GM12801 (cell line): ENCODE results near the gene HSPD1.

ENCODE experiments used
- TF ChIP-seq, protein P1 (sequence below): IDR thresholded peaks from one replicate; pipeline ENCODE4 v1.5.1; 2011; ENCODE audit warnings: control low read depth; ENCODE audit not compliant: insufficient read length; ENCODE audit errors: extremely low read depth

Gene HSPD1

DNA sequence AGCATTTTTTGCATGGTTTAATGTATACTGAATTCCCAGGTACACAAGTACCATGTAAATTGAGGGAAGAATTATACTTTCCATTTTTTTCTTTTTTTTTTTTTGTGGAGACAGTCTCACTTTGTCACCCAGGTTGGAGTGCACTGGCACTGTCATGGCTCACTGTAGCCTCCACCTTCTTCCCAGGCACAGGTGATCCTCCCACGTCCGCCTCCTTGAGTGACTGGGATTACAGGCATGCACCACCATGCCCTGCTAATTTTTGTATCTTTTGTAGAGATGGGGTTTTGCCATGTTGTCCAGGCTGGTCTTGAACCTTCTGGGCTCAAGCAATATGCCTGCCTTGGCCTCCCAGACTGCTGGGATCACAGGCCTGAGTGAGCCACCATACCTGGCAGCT lies 4.4 kb upstream of the HSPD1 start:
- TF ChIP-seq, protein P1, sequence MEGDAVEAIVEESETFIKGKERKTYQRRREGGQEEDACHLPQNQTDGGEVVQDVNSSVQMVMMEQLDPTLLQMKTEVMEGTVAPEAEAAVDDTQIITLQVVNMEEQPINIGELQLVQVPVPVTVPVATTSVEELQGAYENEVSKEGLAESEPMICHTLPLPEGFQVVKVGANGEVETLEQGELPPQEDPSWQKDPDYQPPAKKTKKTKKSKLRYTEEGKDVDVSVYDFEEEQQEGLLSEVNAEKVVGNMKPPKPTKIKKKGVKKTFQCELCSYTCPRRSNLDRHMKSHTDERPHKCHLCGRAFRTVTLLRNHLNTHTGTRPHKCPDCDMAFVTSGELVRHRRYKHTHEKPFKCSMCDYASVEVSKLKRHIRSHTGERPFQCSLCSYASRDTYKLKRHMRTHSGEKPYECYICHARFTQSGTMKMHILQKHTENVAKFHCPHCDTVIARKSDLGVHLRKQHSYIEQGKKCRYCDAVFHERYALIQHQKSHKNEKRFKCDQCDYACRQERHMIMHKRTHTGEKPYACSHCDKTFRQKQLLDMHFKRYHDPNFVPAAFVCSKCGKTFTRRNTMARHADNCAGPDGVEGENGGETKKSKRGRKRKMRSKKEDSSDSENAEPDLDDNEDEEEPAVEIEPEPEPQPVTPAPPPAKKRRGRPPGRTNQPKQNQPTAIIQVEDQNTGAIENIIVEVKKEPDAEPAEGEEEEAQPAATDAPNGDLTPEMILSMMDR, result no peak

DNA sequence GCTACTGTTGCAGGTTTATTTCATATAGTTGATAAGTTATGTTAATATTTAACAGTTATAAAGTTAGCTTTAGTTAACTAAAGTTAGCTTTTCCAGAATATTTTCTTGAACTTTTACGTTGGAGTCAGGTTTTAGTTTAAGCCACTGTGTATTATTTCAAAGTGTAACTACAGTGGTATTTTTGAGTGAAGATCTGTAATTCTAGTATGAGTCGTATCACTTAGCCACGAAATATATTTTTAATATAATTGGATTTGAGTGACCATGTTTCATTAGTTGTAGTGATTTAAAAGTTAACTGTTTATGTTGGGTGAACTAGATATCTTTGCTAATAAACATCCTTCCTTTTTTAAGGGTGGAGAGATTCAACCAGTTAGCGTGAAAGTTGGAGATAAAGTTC lies 3.0 kb upstream of the HSPD1 start:
- TF ChIP-seq, protein P1, result no peak

DNA sequence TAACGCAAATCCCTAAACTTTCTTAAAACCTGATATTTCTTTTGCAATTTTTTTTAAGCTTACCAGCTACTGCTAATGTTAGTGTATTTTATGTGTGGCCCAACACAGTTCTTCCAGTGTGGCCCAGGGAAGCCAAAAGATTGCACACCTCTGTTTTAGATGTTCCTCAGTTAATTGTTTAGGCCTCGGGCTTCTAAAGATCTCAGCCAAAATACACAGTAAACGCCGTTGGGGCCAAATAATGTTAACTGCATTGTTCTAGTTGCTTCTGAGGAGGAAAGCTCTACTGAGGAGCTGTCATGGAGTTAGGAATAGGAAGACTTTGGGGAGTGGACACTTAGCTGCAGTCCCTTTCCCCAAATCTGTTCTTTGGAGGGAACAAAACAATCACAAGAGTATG lies 2.6 kb upstream of the HSPD1 start:
- TF ChIP-seq, protein P1, result no peak

DNA sequence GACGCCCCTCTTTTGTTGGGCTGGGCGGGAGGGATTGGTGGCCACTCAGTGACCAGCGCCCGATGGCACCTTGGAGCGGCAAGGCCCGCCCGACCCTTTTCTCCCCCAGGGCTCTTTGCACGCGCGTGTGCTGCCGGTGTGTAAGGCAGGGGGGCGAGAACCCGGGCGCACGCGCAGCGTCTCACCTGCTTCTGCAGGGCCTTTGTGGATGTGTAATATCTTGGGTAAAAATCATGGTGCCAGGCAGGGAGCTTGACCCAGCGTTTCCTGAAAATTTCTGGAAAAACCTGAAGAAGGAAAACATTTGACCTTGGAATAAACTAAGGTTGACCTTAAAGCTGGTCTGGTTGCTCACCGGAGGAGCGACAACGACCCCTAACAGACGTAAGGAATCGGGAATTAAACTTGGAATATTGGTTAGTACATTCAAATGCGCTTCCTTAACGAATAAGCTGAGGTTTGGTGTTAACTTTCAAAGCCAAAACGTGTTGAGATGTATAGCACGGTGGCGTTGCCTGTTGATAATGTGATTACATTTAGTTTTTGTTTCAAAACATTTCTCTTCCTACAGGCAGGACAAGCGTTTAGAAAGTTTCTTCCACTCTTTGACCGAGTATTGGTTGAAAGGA lies 977 bp upstream of the HSPD1 start:
- TF ChIP-seq, protein P1, result no peak

DNA sequence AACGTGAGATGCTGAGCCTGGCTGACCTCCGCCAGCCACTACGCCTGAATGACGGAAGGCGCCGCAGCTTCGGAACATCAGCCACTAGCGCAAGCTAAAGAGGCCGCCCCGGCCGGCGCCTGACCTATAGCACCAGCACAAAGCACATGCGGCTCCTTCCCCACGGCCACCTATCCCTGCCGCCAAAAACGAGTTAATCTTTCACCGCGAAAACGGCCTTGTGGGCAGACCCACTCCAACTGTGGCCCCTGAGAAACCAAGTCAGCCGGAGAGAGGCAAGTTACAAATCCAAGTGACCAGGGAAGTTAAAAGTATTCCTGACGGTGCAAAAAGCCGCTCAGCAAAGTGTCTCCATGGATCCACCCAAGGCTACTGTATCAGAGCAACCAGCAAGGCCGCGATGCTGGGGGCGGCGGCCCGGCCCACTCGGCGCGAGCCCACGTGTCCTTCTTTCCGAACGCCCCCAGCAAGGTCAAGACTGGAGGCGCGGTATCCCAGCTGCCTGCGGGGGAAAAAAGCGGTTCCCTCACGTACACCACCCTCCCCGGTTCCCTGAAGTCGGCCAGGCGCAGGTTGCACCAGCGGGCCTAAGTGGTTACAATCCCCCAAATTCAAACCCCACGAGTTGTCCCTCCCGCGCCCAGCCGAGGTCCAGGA lies 575 bp downstream of the HSPD1 start:
- TF ChIP-seq, protein P1, result no peak

DNA sequence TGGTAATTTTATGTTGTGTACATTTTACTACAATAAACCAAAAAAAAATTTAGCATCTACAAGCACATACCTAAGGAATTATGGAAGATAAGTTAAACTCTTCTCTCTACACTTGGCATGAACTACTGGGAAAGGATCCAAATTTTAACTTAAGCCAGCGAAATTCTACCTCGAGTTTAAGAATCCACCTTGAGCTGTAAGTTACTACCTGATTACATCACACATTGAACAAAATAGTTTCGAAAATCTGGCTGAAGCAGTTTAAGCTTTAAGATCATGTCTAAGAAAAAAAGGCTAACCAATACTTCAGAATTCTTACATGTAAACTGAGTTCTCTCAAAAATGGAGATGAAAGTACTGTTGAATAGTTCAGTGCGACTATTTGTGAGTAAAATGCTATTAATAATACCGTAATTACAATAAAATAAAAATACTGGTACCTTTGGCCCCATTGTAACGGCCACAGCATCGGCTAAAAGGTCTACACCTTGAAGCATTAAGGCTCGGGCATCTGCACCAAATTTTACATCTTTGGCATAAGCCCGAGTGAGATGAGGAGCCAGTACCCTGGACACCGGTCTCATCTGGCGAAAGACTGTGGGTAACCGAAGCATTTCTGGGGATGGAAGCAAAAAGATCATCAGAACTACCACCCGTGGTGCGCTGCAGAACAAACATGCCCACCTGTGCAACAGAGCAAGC lies 1.3 kb downstream of the HSPD1 start:
- TF ChIP-seq, protein P1, result no peak

DNA sequence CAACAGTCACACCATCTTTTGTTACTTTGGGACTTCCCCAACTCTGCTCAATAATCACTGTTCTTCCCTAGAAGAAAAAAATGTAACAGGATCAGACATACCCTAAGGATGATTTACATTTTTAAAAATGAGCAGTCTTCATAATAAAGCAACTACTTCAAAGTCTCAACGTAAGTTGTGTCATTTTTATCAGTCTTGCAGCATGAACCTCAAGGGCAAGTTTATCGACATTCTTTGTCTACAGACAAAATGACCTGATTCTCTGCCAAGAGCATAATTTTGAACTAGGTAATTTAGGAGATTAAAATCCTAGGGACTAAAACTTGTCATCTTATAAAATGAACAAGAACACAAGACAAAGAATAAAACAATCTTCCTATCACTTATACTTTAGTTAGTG lies 2.3 kb downstream of the HSPD1 start:
- TF ChIP-seq, protein P1, result no peak
